Transverse colon (tissue), 4 donors: ENCODE data around the gene CXorf38. TPM values are rescaled to one million over a fixed set of nuclear protein-coding genes. Genes with fewer than 3 reads are reported as not detected.

Experiments
- total RNA-seq, 4 donors: library from RNA; depleted of rRNA; stranded (reverse); fragments of >200 nt; gene quantifications; one replicate each; pipeline ENCODE4 v1.1.0, GENCODE V29; 2016

The CXorf38 gene
- total RNA-seq, 4 donors from 2014 or later, result 5.4 to 18.6 (median 12.1) TPM

Other genes with a start within 250 kb of the CXorf38 start
- 10 to 100 TPM; 10.3 to 95.9 (median 62.3) TPM for gene ATP6AP2, start 66.6 kb downstream of the CXorf38 start, total RNA-seq
- gene MPC1L, start 24.1 kb downstream of the CXorf38 start, total RNA-seq, result not detected
- gene MED14, start 88.0 kb upstream of the CXorf38 start, total RNA-seq, result 10 to 100 TPM; 28.8 to 81.0 (median 68.0) TPM